ENCODE measurements around the gene SLC12A5. TPM values are rescaled to one million over a fixed set of nuclear protein-coding genes. Genes with fewer than 3 reads are reported as not detected.

The SLC12A5 gene
- total and polyA plus RNA-seq, 9 of the 15 experiments (the other 6 are each of a cell fraction or from before 2014, with no cell fraction given), result 0.36 to 7.5 (median 2.1) TPM

GRCh38 chr20:46089417-46090388 is 60.7 kb downstream of the SLC12A5 start, which contains the start of gene NCOA5 (continued):
- TF ChIP-seq ZBTB11 (CRISPR knock-in tag; IDR thresholded peaks at IDR 0.05) (peak in 1 of 3 experiments; percentile 77; a peak in 2 of 6 replicates), BMI1 (IDR thresholded peaks at IDR 0.05; ENCODE audit: low read length) (peak; percentile 83), DMBX1 (CRISPR knock-in tag; IDR thresholded peaks at IDR 0.05; ENCODE audit: borderline replicate concordance) (peak; percentile 76; the same call in 1 of the 2 replicates), ASH1L (IDR thresholded peaks at IDR 0.05; ENCODE audit: borderline replicate concordance, low read depth, partially characterized antibody) (no peak), UBTF (IDR thresholded peaks at IDR 0.05; ENCODE audit: borderline replicate concordance in 1 of 2, low read depth in 2 of 2, low read length in 2 of 2) (peak; percentile 29 to 78; a peak in 2 of 4 replicates), HDAC6 (IDR thresholded peaks at IDR 0.05; ENCODE audit: low read depth, low read length) (no peak), TFAP4 (CRISPR knock-in tag; IDR thresholded peaks at IDR 0.05; ENCODE audit: borderline replicate concordance) (peak; percentile 75), MAZ (CRISPR knock-in tag; conservative IDR thresholded peaks at IDR 0.05 in 1 of 2, IDR thresholded peaks at IDR 0.05 in 1 of 2) (peak; percentile 93 to 97), ZNF778 (CRISPR knock-in tag; IDR thresholded peaks at IDR 0.05) (no peak)
- TF ChIP-seq, protein P1, sequence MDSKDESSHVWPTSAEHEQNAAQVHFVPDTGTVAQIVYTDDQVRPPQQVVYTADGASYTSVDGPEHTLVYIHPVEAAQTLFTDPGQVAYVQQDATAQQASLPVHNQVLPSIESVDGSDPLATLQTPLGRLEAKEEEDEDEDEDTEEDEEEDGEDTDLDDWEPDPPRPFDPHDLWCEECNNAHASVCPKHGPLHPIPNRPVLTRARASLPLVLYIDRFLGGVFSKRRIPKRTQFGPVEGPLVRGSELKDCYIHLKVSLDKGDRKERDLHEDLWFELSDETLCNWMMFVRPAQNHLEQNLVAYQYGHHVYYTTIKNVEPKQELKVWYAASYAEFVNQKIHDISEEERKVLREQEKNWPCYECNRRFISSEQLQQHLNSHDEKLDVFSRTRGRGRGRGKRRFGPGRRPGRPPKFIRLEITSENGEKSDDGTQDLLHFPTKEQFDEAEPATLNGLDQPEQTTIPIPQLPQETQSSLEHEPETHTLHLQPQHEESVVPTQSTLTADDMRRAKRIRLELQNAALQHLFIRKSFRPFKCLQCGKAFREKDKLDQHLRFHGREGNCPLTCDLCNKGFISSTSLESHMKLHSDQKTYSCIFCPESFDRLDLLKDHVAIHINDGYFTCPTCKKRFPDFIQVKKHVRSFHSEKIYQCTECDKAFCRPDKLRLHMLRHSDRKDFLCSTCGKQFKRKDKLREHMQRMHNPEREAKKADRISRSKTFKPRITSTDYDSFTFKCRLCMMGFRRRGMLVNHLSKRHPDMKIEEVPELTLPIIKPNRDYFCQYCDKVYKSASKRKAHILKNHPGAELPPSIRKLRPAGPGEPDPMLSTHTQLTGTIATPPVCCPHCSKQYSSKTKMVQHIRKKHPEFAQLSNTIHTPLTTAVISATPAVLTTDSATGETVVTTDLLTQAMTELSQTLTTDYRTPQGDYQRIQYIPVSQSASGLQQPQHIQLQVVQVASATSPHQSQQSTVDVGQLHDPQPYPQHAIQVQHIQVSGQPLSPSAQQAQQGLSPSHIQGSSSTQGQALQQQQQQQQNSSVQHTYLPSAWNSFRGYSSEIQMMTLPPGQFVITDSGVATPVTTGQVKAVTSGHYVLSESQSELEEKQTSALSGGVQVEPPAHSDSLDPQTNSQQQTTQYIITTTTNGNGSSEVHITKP (IDR thresholded peaks at IDR 0.05; ENCODE audit: partially characterized antibody), result peak; percentile 34
- TF ChIP-seq, protein P2, sequence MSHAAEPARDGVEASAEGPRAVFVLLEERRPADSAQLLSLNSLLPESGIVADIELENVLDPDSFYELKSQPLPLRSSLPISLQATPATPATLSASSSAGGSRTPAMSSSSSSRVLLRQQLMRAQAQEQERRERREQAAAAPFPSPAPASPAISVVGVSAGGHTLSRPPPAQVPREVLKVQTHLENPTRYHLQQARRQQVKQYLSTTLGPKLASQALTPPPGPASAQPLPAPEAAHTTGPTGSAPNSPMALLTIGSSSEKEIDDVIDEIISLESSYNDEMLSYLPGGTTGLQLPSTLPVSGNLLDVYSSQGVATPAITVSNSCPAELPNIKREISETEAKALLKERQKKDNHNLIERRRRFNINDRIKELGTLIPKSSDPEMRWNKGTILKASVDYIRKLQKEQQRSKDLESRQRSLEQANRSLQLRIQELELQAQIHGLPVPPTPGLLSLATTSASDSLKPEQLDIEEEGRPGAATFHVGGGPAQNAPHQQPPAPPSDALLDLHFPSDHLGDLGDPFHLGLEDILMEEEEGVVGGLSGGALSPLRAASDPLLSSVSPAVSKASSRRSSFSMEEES (CRISPR knock-in tag; IDR thresholded peaks at IDR 0.05), result no peak

Data from K562 (cell line).